Heart right ventricle (tissue), 16 donors: ENCODE data around the gene DEPDC1B. TPM values are rescaled to one million over a fixed set of nuclear protein-coding genes. Genes with fewer than 3 reads are reported as not detected.

Experiments
- ATAC-seq, 8 donors: fragments of 200-7000 bp; cut with Tn5 transposase; one replicate each; pipeline ENCODE4 v1.9.1; 2020; ENCODE audit warnings: mild to moderate bottlenecking in 8 of 8, moderate library complexity in 8 of 8, moderate number of reproducible peaks in 1 of 8
- DNase-seq, 2 donors: peaks; one replicate each; pipeline ENCODE4 v3.0.0-alpha.2; 2020
- H3K27ac ChIP-seq, 10 donors: fragments of 200-600 bp; sonication (generic) in 2 of 10; one replicate each; pipeline versions ENCODE4 v1.5.0 to v1.8.0; 2020 to 2022; ENCODE audit warnings: mild to moderate bottlenecking in 3 of 10
- H3K27me3 ChIP-seq, 7 donors: fragments of 200-600 bp; one replicate each; pipeline ENCODE4 v1.8.0; 2021 to 2022; ENCODE audit warnings: mild to moderate bottlenecking in 2 of 7
- H3K36me3 ChIP-seq, 9 donors: fragments of 200-600 bp; sonication (generic) in 1 of 9; one replicate each; pipeline versions ENCODE4 v1.5.0 to v1.8.0; 2020 to 2022; ENCODE audit warnings: mild to moderate bottlenecking in 2 of 9
- H3K4me1 ChIP-seq, 9 donors: fragments of 200-600 bp; sonication (generic) in 1 of 9; one replicate each; pipeline versions ENCODE4 v1.5.0 to v1.8.0; 2020 to 2022; ENCODE audit warnings: mild to moderate bottlenecking in 4 of 9
- H3K4me3 ChIP-seq, 10 donors: fragments of 200-600 bp; sonication (generic) in 2 of 10; one replicate each; pipeline versions ENCODE4 v1.5.0 to v1.8.0; 2020 to 2022; ENCODE audit warnings: mild to moderate bottlenecking in 7 of 10, moderate library complexity in 2 of 10
- H3K9me3 ChIP-seq, 11 donors: fragments of 200-600 bp in 10 of 11; sonication (generic) in 2 of 11; one replicate each; pipeline versions ENCODE4 v1.5.0 to v1.8.0; 2013 to 2022; ENCODE audit warnings: mild to moderate bottlenecking in 2 of 11, control low read depth in 1 of 11, moderate library complexity in 1 of 11
- CTCF ChIP-seq, 9 donors: fragments of 200-600 bp; sonication (generic) in 2 of 9; IDR thresholded peaks; one replicate each; pipeline versions ENCODE4 v1.5.0 to v1.8.0; 2021 to 2022; ENCODE audit warnings: antibody characterized with exemption in 9 of 9, mild to moderate bottlenecking in 5 of 9, moderate library complexity in 1 of 9
- WGBS, 2 donors: extraction: QIAGEN DNeasy Blood & Tissue Kit; methylation state at CpG; one replicate each; pipeline ENCODE4 v1.1.7; 2013; ENCODE audit warnings: inconsistent platforms in 1 of 2; 5-methylcytosine and 5-hydroxymethylcytosine counted together
- intact Hi-C, 10 donors: fragments of 100-400 bp; cut with DNase I; formaldehyde crosslinking; loops; one replicate each; pipeline versions ENCODE4 v1.11.1 to v1.14.2; 2022
- polyA plus RNA-seq, 2 donors: library from polyadenylated mRNA; stranded (reverse); fragments of 200-250 nt; gene quantifications; one replicate each; pipeline ENCODE4 v1.2.3, GENCODE V29; 2013
- total RNA-seq, 10 donors: library from RNA; stranded (reverse); fragmentation: NEBNext Ultra II Directional in 3 of 10; extraction: Animal tissue kit (Norgen Biotek cat#: 25700) in 3 of 10; gene quantifications; one replicate each; pipeline versions ENCODE4 v1.2.1 to v1.2.4, GENCODE V29; 2021 to 2023
- donor health status: Arrhythmogenic right ventricular cardiomyopathy.
- donor health status: ischemic (EF 13 %, LVEDD 7.1; RV severe dilation, severe dysfunction).
- donor health status: healthy with polysubstance abuse.
- donor health status: DM: no; HTN: yes; CAD: no.
- donor health status: DM: no; HTN: no; CAD: no.
- donor health status: ischemic (EF 25% LVEDD 6.9; RV normal size, moderate dysfunction).
- donor health status: ischemic (EF 25% LVEDD 5.7; RV mildly dilated, moderate dysfunction).
- donor health status: healthy.
- donor health status: DM: yes; HTN: yes; CAD: no.
- donor health status: Ischemic cardiomyopathy.
- donor health status: ischemic (EF 35%, LVEDD 5.7; RV mildly dilated, moderate dysfunction).
- donor health status: nonischemic (EF 11% LVEDD 7.7; RV severe dilation, severe dysfunction).
- donor health status: DM: yes; HTN: yes; CAD: no.
- donor health status: PGD.
- donor health status: ischemic (EF 29% LVEDD 5.4; RV normal size, mild dysfunction).
- donor health status: nonischemic (EF 23%, LVEDD 6.1; RV moderate dilation, normal function).

DEPDC1B gene
- total and polyA plus RNA-seq, 12 donors = 0.04 to 1.1 (median 0.46) TPM; not detected in 7

- no peak overlapping the region for H3K4me3 ChIP-seq
- intact Hi-C loops = loop anchor here in 3 of 10 donors (5.0 to 10.0 kb wide), 3 partner anchors 355 to 837 kb away; no protein-coding TSS in a partner anchor
- H3K27ac ChIP-seq = no peak overlapping the region
- peaks cover 0 to 5% (median 0%) of the 10 kb centered on the region in 11 donors for H3K9me3 ChIP-seq
- no peaks in the 10 kb centered on the region for H3K36me3 ChIP-seq
- H3K4me1 ChIP-seq = peaks cover 0 to 6% (median 0%) of the 10 kb centered on the region in 9 donors
- DNase-seq (no peak), ATAC-seq (no peak)
- 8 to 32% methylated on average over 1 of the region's 1 CpG for WGBS, 2 donors
- TF ChIP-seq CTCF (IDR thresholded peaks at IDR 0.05) = peak in 8 of 9 donors; percentile 17 to 63 (median 52)
- no peaks in the 10 kb centered on the region for H3K27me3 ChIP-seq
Observed at GRCh38 chr5:60649288-60649917, 50.6 kb downstream of the DEPDC1B start.

- intact Hi-C loops = loop anchor here in 3 of 10 donors (5.0 to 10.0 kb wide), 3 partner anchors 353 to 836 kb away; no protein-coding TSS in a partner anchor
- ATAC-seq (no peak), DNase-seq (no peak)
- no peak for TF ChIP-seq CTCF (IDR thresholded peaks at IDR 0.05)
- Histone ChIP-seq H3K4me1 (peaks cover 0 to 6% (median 0%) of the 10 kb centered on the region in 9 donors), H3K36me3 (no peaks in the 10 kb centered on the region), H3K4me3 (no peak overlapping the region), H3K27ac (no peak overlapping the region), H3K27me3 (no peaks in the 10 kb centered on the region), H3K9me3 (no peaks in the 10 kb centered on the region)
- 82 to 86% methylated on average over 2 of the region's 2 CpGs for WGBS, 2 donors
Observed at GRCh38 chr5:60648175-60648574, 51.8 kb downstream of the DEPDC1B start.

GRCh38 chr5:60640901-60641300, 59.1 kb downstream of the DEPDC1B start:
- WGBS, 2 donors = 99 to 100% methylated on average over 1 of the region's 1 CpG
- no peak for ATAC-seq
- intact Hi-C loops = loop anchor here in 2 of 10 donors (10.0 kb wide), 2 partner anchors 346 to 826 kb away; no protein-coding TSS in a partner anchor

GRCh38 chr5:60639544-60639943, 60.4 kb downstream of the DEPDC1B start:
- Histone ChIP-seq H3K27ac (no peak overlapping the region), H3K4me1 (no peaks in the 10 kb centered on the region), H3K36me3 (no peaks in the 10 kb centered on the region), H3K4me3 (no peak overlapping the region), H3K27me3 (no peaks in the 10 kb centered on the region), H3K9me3 (no peaks in the 10 kb centered on the region)
- intact Hi-C loops = no loop called here
- TF ChIP-seq CTCF (IDR thresholded peaks at IDR 0.05) = no peak
- WGBS, 2 donors = 75 to 88% methylated on average over 1 of the region's 1 CpG
- DNase-seq (no peak), ATAC-seq (peak in 1 of 8 donors; percentile 56)

More at GRCh38 chr5:60640901-60641300, 59.1 kb downstream of the DEPDC1B start:
- TF ChIP-seq CTCF (IDR thresholded peaks at IDR 0.05) = no peak
- DNase-seq = no peak
- Histone ChIP-seq H3K27ac (no peak overlapping the region), H3K27me3 (no peaks in the 10 kb centered on the region), H3K36me3 (no peaks in the 10 kb centered on the region), H3K9me3 (no peaks in the 10 kb centered on the region), H3K4me1 (no peaks in the 10 kb centered on the region), H3K4me3 (no peak overlapping the region)
